Measurements from ENCODE around the gene TMEM150A. TPM values are rescaled to one million over a fixed set of nuclear protein-coding genes. Genes with fewer than 3 reads are reported as not detected.
A peak's percentile ranks its signal among the peaks of the same experiment; 100 is the strongest.
"Not testable (repeated sequence)": the region's sequence is repeated elsewhere in the genome, so short reads cannot be mapped to it uniquely, and the experiment has no call there.

The TMEM150A gene
- total RNA-seq, 3 donors from 2014 or later, result 9.7 to 11.9 (median 10.5) TPM

GRCh38 chr2:85604133-85604444, 1.6 kb upstream of the TMEM150A start:
- ATAC-seq; DNase-seq; H3K27me3 Mint-ChIP-seq (ENCODE audit: low read depth); H3K9me3 Mint-ChIP-seq; H3K36me3 Mint-ChIP-seq (ENCODE audit: insufficient read depth): not testable (repeated sequence)
- H3K4me1 Mint-ChIP-seq (ENCODE audit: low read depth), result peaks cover 29% of the 10 kb centered on the region
- peak overlapping the region; percentile 84 for H3K4me3 Mint-ChIP-seq

GRCh38 chr2:85601771-85602475, 575 bp downstream of the TMEM150A start:
- no peak for DNase-seq
- H3K27me3 Mint-ChIP-seq (ENCODE audit: low read depth), result no peaks in the 10 kb centered on the region

DNA sequence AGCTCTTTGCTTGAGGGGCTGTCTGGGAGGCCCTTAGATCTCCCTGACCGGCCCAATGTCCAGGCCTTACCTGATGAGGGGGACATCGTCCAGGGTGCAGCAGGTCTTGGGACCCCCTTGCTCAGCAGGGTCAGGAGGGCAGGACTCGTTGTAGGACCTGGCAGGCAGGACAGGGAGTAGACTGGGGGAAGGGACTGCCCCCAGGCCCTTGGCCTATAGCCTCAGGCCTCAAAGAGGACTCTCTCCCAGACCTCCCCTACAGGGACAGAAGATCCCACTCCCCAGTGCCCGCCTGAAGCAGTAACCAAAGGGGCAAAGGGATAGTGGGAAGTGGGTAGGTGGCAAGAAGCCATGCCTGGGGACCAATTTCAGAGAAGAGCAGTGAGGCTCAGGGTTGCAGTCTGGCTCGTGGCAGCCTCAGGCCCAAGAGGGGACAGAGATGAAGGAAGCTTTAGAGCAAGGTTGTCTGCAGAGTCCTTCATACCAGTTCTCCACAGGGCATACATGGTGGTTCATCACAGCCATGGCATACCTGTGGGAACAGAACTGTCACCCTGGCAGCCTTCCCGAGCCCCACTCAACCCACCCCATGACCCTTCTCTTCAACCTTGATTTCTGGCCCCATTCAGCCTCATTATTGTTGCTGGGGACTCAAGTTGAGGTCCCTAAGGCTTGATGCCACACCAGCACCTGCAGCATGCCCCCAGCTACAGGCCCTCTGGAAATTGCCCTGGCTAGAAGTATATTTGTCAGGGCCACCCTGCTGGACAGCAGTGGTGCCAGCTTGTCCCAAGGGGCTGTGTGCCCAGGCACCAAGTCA, 1.3 kb downstream of the TMEM150A start:
- H3K4me1 Mint-ChIP-seq (ENCODE audit: low read depth), result peaks cover 33% of the 10 kb centered on the region
- DNase-seq, result no peak

More at GRCh38 chr2:85601771-85602475, 575 bp downstream of the TMEM150A start:
- Mint-ChIP-seq H3K4me1 (ENCODE audit: low read depth) (peaks cover 26% of the 10 kb centered on the region), H3K36me3 (ENCODE audit: insufficient read depth) (peaks cover 1% of the 10 kb centered on the region), H3K9me3 (no peaks in the 10 kb centered on the region), H3K4me3 (peak overlapping the region; percentile 85)
- peak; percentile 18 to 23 for ATAC-seq

DNA sequence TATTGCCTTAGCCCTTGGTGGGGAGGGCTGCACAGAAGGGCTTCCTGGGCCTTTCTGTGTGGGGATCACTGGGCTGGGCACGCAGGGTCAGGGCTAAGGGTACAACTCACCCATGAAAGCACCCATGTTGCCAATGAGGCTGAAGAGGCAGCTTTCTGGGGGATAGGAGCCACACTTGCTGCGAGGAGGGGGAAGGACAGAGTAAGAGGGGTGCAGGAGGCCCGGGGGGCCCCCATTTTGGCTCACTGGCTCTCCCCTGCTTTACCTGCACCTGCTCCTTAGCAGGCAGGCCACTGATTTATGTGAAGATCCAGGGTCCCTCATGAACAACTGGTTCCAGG, 2.3 kb downstream of the TMEM150A start:
- Mint-ChIP-seq H3K9me3 (no peaks in the 10 kb centered on the region), H3K4me3 (peak overlapping the region; percentile 85), H3K27me3 (ENCODE audit: low read depth) (no peaks in the 10 kb centered on the region), H3K4me1 (ENCODE audit: low read depth) (peaks cover 35% of the 10 kb centered on the region), H3K36me3 (ENCODE audit: insufficient read depth) (peaks cover 1% of the 10 kb centered on the region)
- no peak for ATAC-seq
- DNase-seq, result no peak

More for the DNA sequence above, 1.3 kb downstream of the TMEM150A start:
- ATAC-seq, result no peak
- H3K9me3 Mint-ChIP-seq, result no peaks in the 10 kb centered on the region
- peak overlapping the region; percentile 85 for H3K4me3 Mint-ChIP-seq
- H3K36me3 Mint-ChIP-seq (ENCODE audit: insufficient read depth), result peaks cover 1% of the 10 kb centered on the region
- H3K27me3 Mint-ChIP-seq (ENCODE audit: low read depth), result no peaks in the 10 kb centered on the region

GRCh38 chr2:85599468-85600234, 2.8 kb downstream of the TMEM150A start:
- Mint-ChIP-seq H3K9me3 (no peaks in the 10 kb centered on the region), H3K4me1 (ENCODE audit: low read depth) (peaks cover 35% of the 10 kb centered on the region), H3K27me3 (ENCODE audit: low read depth) (no peaks in the 10 kb centered on the region), H3K36me3 (ENCODE audit: insufficient read depth) (peaks cover 1% of the 10 kb centered on the region), H3K4me3 (no peak overlapping the region)
- DNase-seq (no peak), ATAC-seq (no peak)

DNA sequence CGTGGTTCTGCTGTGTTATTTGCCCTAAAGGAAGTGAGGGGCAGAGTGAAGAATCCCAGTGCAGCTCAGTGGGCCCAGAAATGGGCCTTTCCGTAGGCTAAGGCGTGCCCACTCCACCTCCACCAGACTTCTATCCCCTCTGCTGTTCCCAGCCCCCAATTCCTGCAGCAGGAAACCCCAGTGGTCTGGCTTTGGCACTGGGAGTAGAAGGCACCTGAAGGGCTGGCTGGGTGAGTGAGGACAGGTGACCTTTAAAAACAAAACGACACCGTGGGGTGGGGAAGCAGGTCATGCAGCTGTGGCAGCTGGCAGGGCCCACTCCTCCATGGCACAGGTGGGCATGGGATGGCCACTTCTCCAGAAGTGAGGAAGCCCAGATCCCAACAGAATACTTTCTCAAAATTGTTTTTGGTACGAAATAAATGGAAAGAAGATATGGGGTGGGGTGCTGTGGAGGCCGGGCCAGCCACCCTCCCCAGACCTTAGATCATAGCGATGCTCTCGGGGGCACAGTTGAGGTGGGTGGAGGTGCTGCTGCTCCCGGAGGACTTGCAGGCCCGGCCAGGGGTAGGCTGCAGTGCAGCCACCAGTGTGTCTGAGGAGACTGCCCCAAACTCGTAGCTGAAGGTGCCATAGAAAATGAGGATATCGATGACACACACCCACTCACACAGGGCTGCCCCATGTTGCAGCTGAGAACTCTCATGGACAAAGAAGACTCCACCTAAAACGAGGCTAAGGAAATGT, 3.7 kb downstream of the TMEM150A start:
- H3K9me3 Mint-ChIP-seq, result no peaks in the 10 kb centered on the region
- no peaks in the 10 kb centered on the region for H3K27me3 Mint-ChIP-seq (ENCODE audit: low read depth)
- H3K4me1 Mint-ChIP-seq (ENCODE audit: low read depth), result peaks cover 38% of the 10 kb centered on the region
- peaks cover 1% of the 10 kb centered on the region for H3K36me3 Mint-ChIP-seq (ENCODE audit: insufficient read depth)
- no peak overlapping the region for H3K4me3 Mint-ChIP-seq
- no peak for ATAC-seq
- no peak for DNase-seq

GRCh38 chr2:85597241-85597640, 5.3 kb downstream of the TMEM150A start:
- ATAC-seq, result no peak
- Mint-ChIP-seq H3K4me3 (peak overlapping the region; percentile 93), H3K4me1 (ENCODE audit: low read depth) (peaks cover 33% of the 10 kb centered on the region), H3K36me3 (ENCODE audit: insufficient read depth) (peaks cover 1% of the 10 kb centered on the region), H3K27me3 (ENCODE audit: low read depth) (no peaks in the 10 kb centered on the region), H3K9me3 (no peaks in the 10 kb centered on the region)
- DNase-seq, result no peak

DNA sequence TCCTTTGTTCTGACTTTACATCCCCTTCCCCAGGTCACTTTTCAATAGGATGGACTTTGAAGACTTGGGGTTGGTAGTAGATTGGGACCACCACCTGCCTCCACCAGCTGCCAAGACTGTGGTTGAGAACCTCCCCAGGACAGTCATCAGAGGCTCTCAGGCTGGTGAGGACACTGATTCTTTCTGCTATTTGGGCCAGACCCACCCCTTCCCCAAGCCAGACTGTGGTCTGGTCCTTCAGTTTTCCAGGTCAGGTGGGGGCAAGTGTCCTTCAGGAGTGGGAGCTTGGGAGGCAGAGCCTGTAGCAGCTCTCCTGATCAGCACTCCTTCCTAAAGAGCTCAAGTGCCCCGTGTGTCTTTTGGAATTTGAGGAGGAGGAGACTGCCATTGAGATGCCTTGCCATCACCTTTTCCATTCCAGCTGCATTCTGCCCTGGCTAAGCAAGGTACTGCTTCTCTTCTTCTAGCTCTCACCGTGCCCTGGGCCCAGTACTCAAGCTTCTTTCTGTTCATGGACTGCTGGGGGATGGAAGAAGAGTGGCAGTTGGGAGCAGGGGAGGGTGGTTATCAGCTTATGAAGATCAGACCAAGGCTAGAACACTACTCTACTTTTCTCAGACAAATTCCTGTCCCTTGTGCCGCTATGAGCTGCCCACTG, 5.9 kb downstream of the TMEM150A start:
- H3K4me1 Mint-ChIP-seq (ENCODE audit: low read depth), result peaks cover 31% of the 10 kb centered on the region
- H3K4me3 Mint-ChIP-seq, result peak overlapping the region; percentile 93
- DNase-seq (no peak), ATAC-seq (no peak)
- H3K9me3 Mint-ChIP-seq, result no peaks in the 10 kb centered on the region
- no peaks in the 10 kb centered on the region for H3K27me3 Mint-ChIP-seq (ENCODE audit: low read depth)
- H3K36me3 Mint-ChIP-seq (ENCODE audit: insufficient read depth), result peaks cover 1% of the 10 kb centered on the region

DNA sequence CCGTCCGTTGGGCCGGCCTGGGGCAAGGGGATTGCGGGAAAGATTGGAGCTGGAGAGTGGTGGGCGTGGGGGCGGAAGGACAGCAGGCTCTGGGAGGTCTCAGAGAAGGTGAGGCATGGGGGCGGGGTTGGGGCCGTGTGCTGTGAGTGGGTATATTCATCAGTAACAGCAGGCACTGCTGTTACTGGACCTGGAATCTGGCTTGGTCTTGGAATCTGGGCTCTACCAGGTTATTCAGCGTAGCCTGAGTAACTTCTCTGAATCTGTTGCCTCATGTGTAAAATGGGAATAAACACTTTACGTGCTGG, 6.5 kb downstream of the TMEM150A start:
- Mint-ChIP-seq H3K36me3 (ENCODE audit: insufficient read depth) (peaks cover 1% of the 10 kb centered on the region), H3K4me1 (ENCODE audit: low read depth) (peaks cover 30% of the 10 kb centered on the region), H3K9me3 (no peaks in the 10 kb centered on the region), H3K4me3 (peak overlapping the region; percentile 93), H3K27me3 (ENCODE audit: low read depth) (no peaks in the 10 kb centered on the region)
- ATAC-seq (peak; percentile 31 to 34), DNase-seq (no peak)

GRCh38 chr2:85595301-85596025, 7.0 kb downstream of the TMEM150A start, which contains the start of gene RNF181:
Gene RNF181 (plus strand): TSS chr2:85595745. CDS start chr2:85595764, 19 bp downstream.
- DNase-seq (peak; percentile 84), ATAC-seq (peak; percentile 99)
- Mint-ChIP-seq H3K4me1 (ENCODE audit: low read depth) (peaks cover 28% of the 10 kb centered on the region), H3K27me3 (ENCODE audit: low read depth) (no peaks in the 10 kb centered on the region), H3K4me3 (peak within 1 kb of the TSS; percentile 93), H3K36me3 (ENCODE audit: insufficient read depth) (peaks cover 1% of the 10 kb centered on the region), H3K9me3 (no peaks in the 10 kb centered on the region)

GRCh38 chr2:85594715-85595300, 7.7 kb downstream of the TMEM150A start:
- Mint-ChIP-seq H3K27me3 (ENCODE audit: low read depth) (no peaks in the 10 kb centered on the region), H3K4me1 (ENCODE audit: low read depth) (peaks cover 30% of the 10 kb centered on the region), H3K4me3 (peak overlapping the region; percentile 93), H3K36me3 (ENCODE audit: insufficient read depth) (peaks cover 1% of the 10 kb centered on the region), H3K9me3 (no peaks in the 10 kb centered on the region)
- ATAC-seq, result no peak
- no peak for DNase-seq

DNA sequence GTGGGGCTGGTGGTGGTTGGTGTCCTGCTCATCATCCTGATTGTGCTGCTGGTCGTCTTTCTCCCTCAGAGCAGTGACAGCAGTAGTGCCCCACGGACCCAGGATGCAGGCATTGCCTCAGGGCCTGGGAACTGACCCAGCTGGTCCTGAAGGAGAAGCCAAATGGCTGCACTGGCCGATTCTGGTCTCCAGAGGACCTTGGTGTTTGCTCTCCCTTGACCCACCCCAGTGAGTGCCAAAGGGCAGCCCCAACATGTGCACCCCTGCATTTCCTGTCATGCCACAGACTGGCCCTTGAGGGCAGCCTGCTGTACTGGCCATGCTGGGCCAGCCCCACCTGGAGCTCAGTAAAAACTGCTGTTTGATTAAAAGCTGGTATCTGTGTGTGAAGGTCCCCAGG, 9.5 kb downstream of the TMEM150A start:
- Mint-ChIP-seq H3K27me3 (ENCODE audit: low read depth) (no peaks in the 10 kb centered on the region), H3K4me3 (peak overlapping the region; percentile 40), H3K4me1 (ENCODE audit: low read depth) (peaks cover 34% of the 10 kb centered on the region), H3K36me3 (ENCODE audit: insufficient read depth) (peaks cover 1% of the 10 kb centered on the region), H3K9me3 (no peaks in the 10 kb centered on the region)
- DNase-seq (no peak), ATAC-seq (no peak)

- not testable (repeated sequence) for H3K27me3 Mint-ChIP-seq (ENCODE audit: low read depth); H3K9me3 Mint-ChIP-seq; DNase-seq; H3K36me3 Mint-ChIP-seq (ENCODE audit: insufficient read depth); ATAC-seq
- peak overlapping the region; percentile 38 for H3K4me3 Mint-ChIP-seq
- peaks cover 39% of the 10 kb centered on the region for H3K4me1 Mint-ChIP-seq (ENCODE audit: low read depth)
Observed at GRCh38 chr2:85592299-85592698, 10.2 kb downstream of the TMEM150A start.

Data from activated T-cell treated with anti-CD3 and anti-CD28 coated beads, Interleukin-2, amount 50 U/mL, for 4 hours (primary cell).